Measurements from ENCODE around the gene CREB5. TPM values are rescaled to one million over a fixed set of nuclear protein-coding genes. Genes with fewer than 3 reads are reported as not detected.

CREB5 gene
- total RNA-seq, 2 experiments from 2014 or later = 0.15 to 0.52 TPM

DNA sequence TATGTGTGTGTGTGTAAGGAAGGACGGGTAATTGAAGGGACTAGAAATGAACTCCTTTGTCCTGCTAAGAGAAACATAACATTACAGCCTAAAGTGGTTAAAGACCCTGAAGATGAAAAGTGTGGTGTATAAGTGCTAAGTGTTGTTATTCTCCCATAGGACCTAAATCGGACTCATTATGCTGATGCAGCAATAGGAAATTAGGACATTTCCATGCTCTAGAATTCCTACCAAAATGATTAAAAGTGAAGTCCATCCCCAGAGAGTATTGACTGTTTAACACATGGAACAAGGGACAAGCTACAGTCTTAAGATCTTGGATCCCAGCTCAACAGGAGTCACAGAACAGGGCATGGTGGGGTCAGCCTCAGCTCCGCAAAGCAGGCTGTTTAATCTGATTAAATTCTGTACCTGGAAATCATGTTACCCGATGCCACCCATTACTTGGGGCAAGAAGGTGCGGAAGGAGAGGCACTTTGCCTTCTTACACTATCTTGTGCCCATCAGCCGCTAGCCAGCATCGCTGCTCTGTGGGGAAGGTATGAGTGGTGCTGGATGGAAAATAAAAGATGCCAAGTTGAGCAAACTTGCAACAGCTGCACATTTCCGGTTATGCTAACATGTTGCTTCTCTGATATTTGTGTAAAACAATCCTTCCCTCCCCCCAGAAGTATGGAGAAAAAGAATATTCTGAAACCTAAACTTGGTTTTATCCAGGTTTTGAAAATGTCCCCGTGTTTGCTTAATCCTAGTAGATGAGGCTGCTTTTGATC is 100.5 kb downstream of the CREB5 start:
- no peaks in the 10 kb centered on the region for H3K4me1 Mint-ChIP-seq (ENCODE audit: low read depth)
- H3K27ac Mint-ChIP-seq = no peak overlapping the region
- ChIA-PET CTCF (no interaction called here), POLR2A (no interaction called here)
- peaks cover 10% of the 10 kb centered on the region for H3K27me3 Mint-ChIP-seq
- no peak for DNase-seq
- intact Hi-C loops (cut with micrococcal nuclease) = no loop called here
- H3K9me3 Mint-ChIP-seq = no peaks in the 10 kb centered on the region
- no peak overlapping the region for H3K4me3 Mint-ChIP-seq
- H3K36me3 Mint-ChIP-seq = no peaks in the 10 kb centered on the region

DNA sequence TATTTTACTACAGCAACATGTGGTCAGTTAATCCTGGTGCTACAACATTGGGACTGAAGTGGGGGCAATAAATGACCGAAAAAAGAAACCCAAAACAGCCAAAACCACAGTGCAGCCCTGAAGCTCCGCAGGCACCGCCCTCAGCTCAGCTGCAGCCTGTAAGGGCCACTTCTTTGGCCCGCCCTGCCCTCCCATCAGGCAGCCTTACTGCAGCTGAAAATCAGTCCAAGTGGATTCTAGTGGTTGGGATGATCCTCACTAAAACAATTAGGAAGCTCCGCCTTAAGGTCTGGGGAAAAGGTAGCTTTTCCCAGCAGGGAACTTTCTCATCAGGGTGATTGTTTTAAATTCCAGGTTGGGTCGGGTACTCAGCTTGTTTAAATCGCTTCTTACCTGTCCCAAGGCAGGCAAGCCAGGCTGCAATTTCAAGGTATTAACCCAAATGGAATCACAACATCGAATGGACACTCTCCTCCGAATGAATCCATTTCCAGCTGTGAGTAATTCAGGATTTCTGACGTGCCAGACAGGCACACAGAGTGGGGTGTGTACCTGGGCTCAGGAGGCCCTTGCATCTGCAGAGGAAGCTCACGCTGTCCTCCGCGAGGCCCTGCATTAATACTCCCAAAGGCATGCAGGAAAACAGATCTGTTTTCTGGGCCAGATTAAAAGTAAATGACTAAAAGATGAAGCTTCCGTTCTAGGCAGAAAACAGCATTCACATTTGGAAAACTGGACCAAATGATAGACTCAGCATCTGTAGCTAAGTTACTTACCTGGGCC is 104.3 kb downstream of the CREB5 start:
- Mint-ChIP-seq H3K27me3 (peaks cover 6% of the 10 kb centered on the region), H3K4me3 (no peak overlapping the region), H3K4me1 (ENCODE audit: low read depth) (no peaks in the 10 kb centered on the region), H3K27ac (no peak overlapping the region), H3K36me3 (no peaks in the 10 kb centered on the region), H3K9me3 (no peaks in the 10 kb centered on the region)
- ChIA-PET CTCF (no interaction called here), POLR2A (no interaction called here)
- no peak for DNase-seq
- intact Hi-C loops (cut with micrococcal nuclease) = no loop called here

DNA sequence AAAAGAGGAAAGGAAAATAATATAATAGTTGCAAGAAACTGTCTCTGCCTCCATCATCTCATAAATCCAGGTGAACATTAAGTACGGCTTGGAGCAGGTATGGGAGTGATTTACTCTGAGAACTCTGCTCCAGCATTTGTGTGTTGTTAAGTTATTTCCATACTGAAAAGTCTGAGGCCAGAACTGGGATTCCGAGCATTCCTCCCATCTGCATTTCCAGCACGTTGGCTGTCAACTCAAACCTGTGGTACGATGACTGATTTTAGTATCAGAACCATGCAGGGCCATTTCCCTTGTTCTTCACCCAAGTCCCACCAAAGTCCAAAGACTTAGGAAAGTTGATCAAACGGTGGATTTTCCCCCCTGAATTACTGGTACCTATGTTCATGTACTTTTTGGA is 104.9 kb downstream of the CREB5 start:
- Mint-ChIP-seq H3K36me3 (no peaks in the 10 kb centered on the region), H3K9me3 (no peaks in the 10 kb centered on the region), H3K4me3 (no peak overlapping the region), H3K27me3 (peaks cover 5% of the 10 kb centered on the region), H3K27ac (no peak overlapping the region), H3K4me1 (ENCODE audit: low read depth) (no peaks in the 10 kb centered on the region)
- no peak for DNase-seq
- intact Hi-C loops (cut with micrococcal nuclease) = no loop called here
- ChIA-PET POLR2A (no interaction called here), CTCF (no interaction called here)

DNA sequence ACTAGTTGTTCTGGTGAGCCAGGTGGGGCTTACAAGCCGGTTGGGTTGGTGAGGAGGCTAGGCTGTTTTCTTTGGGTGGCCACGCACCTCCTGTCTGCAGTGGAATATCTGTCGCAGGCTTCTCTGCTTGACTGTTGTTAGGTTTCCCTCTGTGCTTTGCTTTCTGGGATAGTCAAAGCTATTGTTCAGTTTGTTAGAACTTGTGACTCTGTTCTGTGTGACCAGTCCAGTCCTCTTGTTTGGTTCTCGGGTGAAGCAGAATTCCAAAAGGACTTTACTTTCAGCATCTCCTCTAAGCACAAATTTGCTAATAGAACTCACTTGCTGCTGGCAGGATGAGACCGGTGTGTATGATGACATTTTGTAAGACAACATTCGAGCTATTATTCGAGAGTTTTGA is 105.3 kb downstream of the CREB5 start:
- H3K9me3 Mint-ChIP-seq = no peaks in the 10 kb centered on the region
- H3K4me3 Mint-ChIP-seq = no peak overlapping the region
- no peaks in the 10 kb centered on the region for H3K4me1 Mint-ChIP-seq (ENCODE audit: low read depth)
- peaks cover 4% of the 10 kb centered on the region for H3K27me3 Mint-ChIP-seq
- CTCF ChIA-PET = no interaction called here
- POLR2A ChIA-PET = no interaction called here
- no peaks in the 10 kb centered on the region for H3K36me3 Mint-ChIP-seq
- no peak overlapping the region for H3K27ac Mint-ChIP-seq
- intact Hi-C loops (cut with micrococcal nuclease) = no loop called here
- DNase-seq = no peak

- Mint-ChIP-seq H3K36me3 (no peaks in the 10 kb centered on the region), H3K27me3 (peaks cover 4% of the 10 kb centered on the region), H3K9me3 (no peaks in the 10 kb centered on the region), H3K27ac (no peak overlapping the region), H3K4me1 (ENCODE audit: low read depth) (no peaks in the 10 kb centered on the region), H3K4me3 (no peak overlapping the region)
- intact Hi-C loops (cut with micrococcal nuclease) = no loop called here
- CTCF ChIA-PET = interaction anchor here (1.5 kb wide), 1 partner anchor 16 kb away, joined by 4 read pairs; no protein-coding TSS in a partner anchor
- POLR2A ChIA-PET = no interaction called here
- DNase-seq = no peak
Measured at GRCh38 chr7:28520074-28521015, 108.0 kb downstream of the CREB5 start.

GRCh38 chr7:28524978-28525377 is 112.7 kb downstream of the CREB5 start:
- intact Hi-C loops (cut with micrococcal nuclease) = no loop called here
- H3K27me3 Mint-ChIP-seq = peaks cover 3% of the 10 kb centered on the region
- H3K36me3 Mint-ChIP-seq = peaks cover 1% of the 10 kb centered on the region
- H3K4me3 Mint-ChIP-seq = no peak overlapping the region
- CTCF ChIA-PET = no interaction called here
- H3K27ac Mint-ChIP-seq = no peak overlapping the region
- DNase-seq = no peak
- H3K9me3 Mint-ChIP-seq = no peaks in the 10 kb centered on the region
- H3K4me1 Mint-ChIP-seq (ENCODE audit: low read depth) = no peaks in the 10 kb centered on the region
- POLR2A ChIA-PET = no interaction called here

DNA sequence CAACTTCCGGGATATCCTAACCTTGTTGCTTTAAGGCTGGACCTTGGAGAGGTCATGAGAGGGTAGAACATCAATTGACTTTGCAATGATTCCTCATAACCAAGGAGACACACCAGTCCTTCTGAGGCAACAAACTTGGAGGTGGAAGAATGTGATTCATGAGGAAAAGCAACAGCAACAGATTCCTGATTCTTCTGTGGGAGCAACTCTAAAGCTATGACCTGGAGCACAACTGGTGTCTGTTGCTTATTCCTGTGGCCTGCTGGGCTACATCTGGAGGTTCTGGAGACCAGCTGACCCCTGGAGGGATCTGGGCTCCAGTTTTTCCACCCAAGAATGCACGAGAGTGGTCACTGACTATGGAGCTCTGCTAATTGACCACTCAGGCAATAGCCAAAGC is 116.6 kb downstream of the CREB5 start:
- Mint-ChIP-seq H3K9me3 (no peaks in the 10 kb centered on the region), H3K4me3 (no peak overlapping the region), H3K36me3 (peaks cover 1% of the 10 kb centered on the region), H3K4me1 (ENCODE audit: low read depth) (no peaks in the 10 kb centered on the region), H3K27ac (no peak overlapping the region), H3K27me3 (peaks cover 2% of the 10 kb centered on the region)
- CTCF ChIA-PET = no interaction called here
- intact Hi-C loops (cut with micrococcal nuclease) = no loop called here
- POLR2A ChIA-PET = no interaction called here
- DNase-seq = no peak

- ChIA-PET POLR2A (no interaction called here), CTCF (no interaction called here)
- H3K36me3 Mint-ChIP-seq = peaks cover 1% of the 10 kb centered on the region
- H3K9me3 Mint-ChIP-seq = no peaks in the 10 kb centered on the region
- H3K4me3 Mint-ChIP-seq = no peak overlapping the region
- DNase-seq = no peak
- no peak overlapping the region for H3K27ac Mint-ChIP-seq
- H3K4me1 Mint-ChIP-seq (ENCODE audit: low read depth) = no peaks in the 10 kb centered on the region
- intact Hi-C loops (cut with micrococcal nuclease) = no loop called here
- H3K27me3 Mint-ChIP-seq = peaks cover 2% of the 10 kb centered on the region
Measured at GRCh38 chr7:28529755-28530154, 117.4 kb downstream of the CREB5 start.

DNA sequence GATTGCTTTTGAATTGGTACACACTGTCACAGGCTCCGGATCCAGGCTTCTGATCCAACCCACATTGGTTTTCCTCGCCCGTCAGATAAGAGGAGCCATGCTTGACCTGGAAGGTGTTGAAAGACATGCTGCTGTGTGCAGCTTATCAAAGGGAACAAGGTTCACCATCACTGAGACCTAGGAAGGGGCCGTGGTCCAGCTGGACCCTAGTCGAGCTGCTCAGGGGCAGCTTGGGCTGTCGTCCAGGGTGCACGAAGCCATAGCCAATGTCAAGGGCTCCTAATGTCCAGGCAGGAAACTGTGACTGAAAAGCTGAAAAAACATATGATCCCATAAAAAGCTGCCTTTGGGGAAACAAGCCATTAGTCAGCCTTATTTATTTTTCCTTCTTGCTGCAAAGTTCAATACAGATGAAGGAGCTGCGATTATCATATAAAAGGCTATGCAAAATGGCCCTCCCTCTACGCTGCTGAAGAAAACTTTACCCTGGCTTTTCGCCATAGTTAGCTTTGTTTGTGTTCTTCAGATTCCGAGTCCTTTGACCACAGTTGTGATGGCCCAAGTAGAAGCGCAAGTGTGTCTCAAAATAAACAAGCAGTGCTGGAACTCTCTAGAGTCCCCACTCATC is 118.0 kb downstream of the CREB5 start:
- CTCF ChIA-PET = no interaction called here
- POLR2A ChIA-PET = no interaction called here
- Mint-ChIP-seq H3K27me3 (peaks cover 2% of the 10 kb centered on the region), H3K9me3 (no peaks in the 10 kb centered on the region), H3K4me3 (no peak overlapping the region), H3K36me3 (peaks cover 1% of the 10 kb centered on the region), H3K27ac (no peak overlapping the region), H3K4me1 (ENCODE audit: low read depth) (no peaks in the 10 kb centered on the region)
- no peak for DNase-seq
- intact Hi-C loops (cut with micrococcal nuclease) = no loop called here

GRCh38 chr7:28530803-28531175 is 118.5 kb downstream of the CREB5 start:
- no peak for DNase-seq
- intact Hi-C loops (cut with micrococcal nuclease) = no loop called here
- H3K4me1 Mint-ChIP-seq (ENCODE audit: low read depth) = no peaks in the 10 kb centered on the region
- H3K27ac Mint-ChIP-seq = no peak overlapping the region
- H3K9me3 Mint-ChIP-seq = no peaks in the 10 kb centered on the region
- CTCF ChIA-PET = no interaction called here
- H3K4me3 Mint-ChIP-seq = no peak overlapping the region
- H3K36me3 Mint-ChIP-seq = no peaks in the 10 kb centered on the region
- H3K27me3 Mint-ChIP-seq = no peaks in the 10 kb centered on the region
- POLR2A ChIA-PET = no interaction called here

- no peak for DNase-seq
- no peaks in the 10 kb centered on the region for H3K27me3 Mint-ChIP-seq
- no peak overlapping the region for H3K4me3 Mint-ChIP-seq
- POLR2A ChIA-PET = no interaction called here
- no peak overlapping the region for H3K27ac Mint-ChIP-seq
- H3K4me1 Mint-ChIP-seq (ENCODE audit: low read depth) = no peaks in the 10 kb centered on the region
- no peaks in the 10 kb centered on the region for H3K9me3 Mint-ChIP-seq
- H3K36me3 Mint-ChIP-seq = no peaks in the 10 kb centered on the region
- CTCF ChIA-PET = no interaction called here
- intact Hi-C loops (cut with micrococcal nuclease) = no loop called here
Measured at GRCh38 chr7:28531291-28531690, 119.0 kb downstream of the CREB5 start.

GRCh38 chr7:28532181-28532580 is 119.9 kb downstream of the CREB5 start:
- ChIA-PET POLR2A (no interaction called here), CTCF (no interaction called here)
- H3K9me3 Mint-ChIP-seq = no peaks in the 10 kb centered on the region
- H3K27me3 Mint-ChIP-seq = no peaks in the 10 kb centered on the region
- intact Hi-C loops (cut with micrococcal nuclease) = no loop called here
- no peak for DNase-seq
- no peaks in the 10 kb centered on the region for H3K4me1 Mint-ChIP-seq (ENCODE audit: low read depth)
- no peak overlapping the region for H3K4me3 Mint-ChIP-seq
- H3K36me3 Mint-ChIP-seq = no peaks in the 10 kb centered on the region
- no peak overlapping the region for H3K27ac Mint-ChIP-seq
